Inflammatory macrophage (primary cell): ENCODE measurements around the gene ZNF19.
"Not testable (repeated sequence)": the region's sequence is repeated elsewhere in the genome, so short reads cannot be mapped to it uniquely, and the experiment has no call there.

ENCODE experiments used
- DNase-seq, 2 donors: peaks; one replicate each; pipeline ENCODE4 v3.0.0-alpha.2; 2020 to 2022
- total RNA-seq, 18 experiments: gene quantifications; one replicate each; lab custom pipeline; 2026; ENCODE audit warnings: mixed read lengths in 6 of 18, inconsistent platforms in 2 of 18; lab: John Stamatoyannopoulos, UW

Gene ZNF19
- 0.44 to 2.2 (median 1.0) reads per million in 18 experiments for total RNA-seq

DNA sequence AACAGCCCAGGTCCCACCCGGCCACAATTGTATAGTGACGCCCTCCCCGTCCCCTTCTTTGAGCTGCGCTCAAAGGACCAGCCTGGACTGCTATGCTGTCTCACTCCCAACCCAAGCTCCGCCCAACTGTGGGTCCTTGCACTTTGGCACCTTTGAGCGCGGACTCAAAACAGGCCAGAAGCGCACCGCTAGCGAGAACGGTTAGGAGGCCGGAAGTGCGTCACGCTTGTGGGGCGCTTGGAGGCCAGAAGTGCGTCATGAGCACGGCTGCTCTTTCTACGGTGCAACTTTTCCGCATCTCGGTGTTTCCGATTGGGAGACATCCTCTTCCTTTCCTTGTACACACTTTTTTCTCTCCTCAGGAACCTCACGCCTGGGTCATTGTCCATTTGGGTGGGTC, at the start of gene ZNF19:
ZNF19 (minus strand) TSS at position 203 of the 400 bp plus-strand sequence. CDS start 7,210 bp downstream, outside the sequence.
- DNase-seq, result no peak

DNA sequence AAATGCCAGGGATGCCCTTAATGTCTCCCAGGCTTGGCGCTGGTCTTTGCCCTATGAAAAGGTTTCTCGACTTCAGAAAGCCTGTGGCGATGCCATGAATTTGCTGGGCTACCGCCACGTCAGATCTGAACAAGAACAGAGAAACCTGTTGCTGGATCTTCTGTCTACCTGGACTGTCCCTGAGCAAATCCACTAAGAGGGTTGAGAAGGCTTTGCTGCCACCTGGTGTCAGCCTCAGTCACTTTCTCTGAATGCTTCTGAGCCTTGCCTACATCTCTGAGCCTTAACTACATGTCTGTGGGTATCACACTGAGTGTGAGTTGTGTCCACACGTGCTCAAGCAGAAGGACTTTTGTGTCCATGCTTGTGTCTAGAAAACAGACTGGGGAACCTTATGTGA, 48.5 kb upstream of the ZNF19 start:
- peak; percentile 39 to 60 for DNase-seq

DNA sequence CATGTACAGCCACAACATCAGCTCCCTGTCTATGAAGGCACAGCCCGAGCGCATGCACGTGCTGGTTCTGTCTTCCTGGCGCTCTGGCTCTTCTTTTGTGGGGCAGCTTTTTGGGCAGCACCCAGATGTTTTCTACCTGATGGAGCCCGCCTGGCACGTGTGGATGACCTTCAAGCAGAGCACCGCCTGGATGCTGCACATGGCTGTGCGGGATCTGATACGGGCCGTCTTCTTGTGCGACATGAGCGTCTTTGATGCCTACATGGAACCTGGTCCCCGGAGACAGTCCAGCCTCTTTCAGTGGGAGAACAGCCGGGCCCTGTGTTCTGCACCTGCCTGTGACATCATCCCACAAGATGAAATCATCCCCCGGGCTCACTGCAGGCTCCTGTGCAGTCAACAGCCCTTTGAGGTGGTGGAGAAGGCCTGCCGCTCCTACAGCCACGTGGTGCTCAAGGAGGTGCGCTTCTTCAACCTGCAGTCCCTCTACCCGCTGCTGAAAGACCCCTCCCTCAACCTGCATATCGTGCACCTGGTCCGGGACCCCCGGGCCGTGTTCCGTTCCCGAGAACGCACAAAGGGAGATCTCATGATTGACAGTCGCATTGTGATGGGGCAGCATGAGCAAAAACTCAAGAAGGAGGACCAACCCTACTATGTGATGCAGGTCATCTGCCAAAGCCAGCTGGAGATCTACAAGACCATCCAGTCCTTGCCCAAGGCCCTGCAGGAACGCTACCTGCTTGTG, 47.8 kb upstream of the ZNF19 start:
- no peak for DNase-seq

DNA sequence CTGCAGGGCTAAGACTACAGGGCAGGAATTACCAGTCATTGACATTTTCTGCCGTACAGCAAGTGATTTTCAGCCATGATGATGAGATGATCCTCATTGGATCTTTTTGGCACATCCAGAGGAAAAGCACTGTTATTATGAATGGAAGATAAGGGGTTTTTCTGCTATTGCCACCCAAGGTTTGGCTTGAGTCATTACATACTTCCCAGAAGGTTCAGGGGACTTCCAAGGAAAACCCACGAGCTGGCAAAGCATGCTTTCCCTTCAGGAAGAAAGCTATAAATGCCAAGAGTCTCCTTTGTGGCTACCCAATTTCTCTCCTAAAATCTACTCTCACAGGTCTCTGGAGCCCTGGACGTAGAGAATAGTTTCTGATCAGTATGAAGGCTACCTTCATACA, 43.2 kb upstream of the ZNF19 start:
- no peak for DNase-seq

DNA sequence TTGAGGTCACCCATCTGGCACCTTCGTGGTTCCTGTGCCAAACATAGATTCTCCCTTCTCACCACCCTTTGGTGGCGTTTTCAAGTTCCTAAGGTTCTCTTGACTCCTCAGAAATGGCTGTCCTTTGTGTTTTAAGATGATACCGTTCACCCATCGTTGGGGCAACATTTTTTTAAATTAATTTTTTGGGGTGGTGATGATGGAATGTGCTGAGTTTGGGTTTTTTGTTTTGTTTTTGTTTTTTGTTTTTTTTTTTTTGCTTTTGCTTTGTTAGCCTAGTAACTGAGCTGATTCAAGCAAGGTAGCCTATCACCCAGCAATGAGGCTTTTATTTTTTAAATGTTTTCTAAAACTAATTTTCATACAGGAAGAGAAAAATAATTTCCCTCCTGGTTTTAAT, 39.7 kb upstream of the ZNF19 start:
- no peak for DNase-seq

DNA sequence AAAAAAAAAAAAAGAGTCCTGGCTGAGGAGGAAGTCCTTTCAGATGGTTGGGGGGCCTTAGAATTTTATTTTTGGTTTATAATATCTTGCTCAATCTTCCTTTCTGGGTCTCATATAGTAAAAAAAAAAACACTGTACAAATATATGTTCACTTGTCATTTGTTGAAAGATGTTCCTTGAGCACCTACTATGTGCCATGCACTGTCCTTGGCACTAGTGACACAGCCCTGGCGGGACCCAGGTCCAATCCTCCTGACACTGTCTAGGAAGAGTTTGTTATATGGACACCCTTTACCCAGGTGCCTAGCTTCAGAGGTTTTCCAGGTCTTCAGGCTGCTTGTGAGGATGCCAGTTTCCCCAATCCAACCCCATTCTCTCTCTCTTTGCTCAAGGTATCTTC, 39.1 kb upstream of the ZNF19 start:
- DNase-seq, result no peak

DNA sequence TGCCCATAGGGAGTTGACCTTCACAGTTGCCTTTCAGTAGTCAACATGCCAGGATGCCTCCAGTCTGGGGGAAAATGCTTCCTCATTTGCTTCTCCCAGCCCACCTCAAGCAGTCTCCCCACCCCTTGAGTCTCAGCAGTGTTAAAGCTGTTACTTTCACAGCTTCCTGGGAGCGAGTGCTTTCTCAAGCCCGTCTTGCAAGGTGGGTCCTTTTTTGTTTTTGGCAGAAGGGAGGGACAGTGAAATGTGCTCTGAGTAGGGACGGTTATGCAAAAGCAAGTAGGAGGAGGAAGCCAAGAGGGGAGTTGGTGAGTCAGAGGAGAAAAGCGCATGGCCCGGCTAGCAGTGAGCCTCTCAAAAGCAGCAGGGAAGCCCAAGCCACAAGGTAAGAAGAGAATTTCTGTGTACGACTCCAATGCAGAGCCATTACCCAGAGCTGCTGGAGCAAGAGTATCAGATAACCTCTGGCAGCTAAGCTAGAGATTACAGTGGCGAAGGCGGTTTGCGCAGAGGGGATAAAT, 37.0 kb upstream of the ZNF19 start, which contains the start of gene CHST4:
CHST4 (plus strand) TSS at position 316 of the 521 bp plus-strand sequence. CDS start 10,252 bp downstream, outside the sequence.
- peak; percentile 17 to 55 for DNase-seq

DNA sequence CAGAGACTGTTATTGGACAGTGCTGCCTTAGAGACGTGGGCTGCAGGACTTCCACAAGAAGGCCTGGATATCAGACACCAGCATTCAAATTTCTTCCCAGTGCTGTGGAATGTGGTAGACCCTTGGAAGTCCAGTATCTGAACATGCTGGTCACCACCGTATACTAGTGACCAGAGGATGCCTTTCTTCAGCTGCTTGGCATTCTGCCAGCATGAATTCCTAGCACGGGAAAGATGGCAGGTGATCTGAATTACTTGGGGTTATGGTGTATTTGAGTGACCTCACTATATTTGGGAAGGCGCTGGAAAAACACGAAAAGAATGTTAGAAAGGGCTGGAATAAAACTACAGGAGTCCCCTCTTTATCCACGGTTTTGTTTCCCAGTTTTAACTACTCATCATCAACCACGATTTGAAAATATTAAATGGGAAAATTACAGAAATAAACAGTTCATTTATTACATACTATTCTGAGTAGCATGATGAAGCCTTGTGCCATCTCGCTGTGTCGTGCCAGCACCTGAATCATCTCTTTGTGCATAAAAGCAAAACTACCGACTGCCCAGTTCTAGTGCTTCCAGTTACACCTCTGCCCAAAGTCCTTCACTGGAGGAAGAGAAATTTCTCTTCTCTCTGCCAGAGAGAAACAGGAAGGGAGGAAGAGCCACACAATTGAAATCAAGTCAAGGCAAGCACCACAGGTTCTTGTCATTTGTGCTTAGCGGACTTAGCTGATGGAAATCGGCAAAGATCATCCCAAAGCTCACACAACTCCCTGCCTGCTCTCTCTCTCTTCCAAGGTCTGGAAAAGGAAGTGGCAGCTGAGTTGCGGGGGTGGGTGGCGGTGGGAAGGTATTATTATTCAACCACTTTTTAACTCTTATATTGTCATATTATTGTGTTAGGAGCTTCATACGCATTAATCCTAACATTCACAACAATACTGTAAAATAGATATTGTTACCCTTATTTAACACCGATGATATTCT, 35.7 kb upstream of the ZNF19 start:
- no peak for DNase-seq

DNA sequence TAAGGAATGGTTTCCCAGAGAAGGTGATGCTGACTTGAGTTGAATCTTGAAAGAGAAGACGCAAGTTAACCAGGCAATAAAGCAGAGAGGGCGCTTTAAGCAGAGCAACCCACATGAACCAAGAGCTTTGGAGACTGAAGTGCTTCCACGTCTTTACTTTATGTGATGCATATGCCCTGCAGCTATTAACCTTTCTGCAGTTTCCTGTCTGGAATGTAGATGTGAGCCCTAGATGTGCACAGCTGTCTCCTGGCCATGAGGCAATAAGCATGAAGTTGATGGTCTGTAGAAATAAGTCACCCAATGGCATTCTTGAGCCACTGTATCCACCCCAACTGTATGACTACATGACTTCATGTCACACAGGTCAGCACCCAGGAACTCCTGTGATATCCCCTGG, 31.4 kb upstream of the ZNF19 start:
- no peak for DNase-seq

DNA sequence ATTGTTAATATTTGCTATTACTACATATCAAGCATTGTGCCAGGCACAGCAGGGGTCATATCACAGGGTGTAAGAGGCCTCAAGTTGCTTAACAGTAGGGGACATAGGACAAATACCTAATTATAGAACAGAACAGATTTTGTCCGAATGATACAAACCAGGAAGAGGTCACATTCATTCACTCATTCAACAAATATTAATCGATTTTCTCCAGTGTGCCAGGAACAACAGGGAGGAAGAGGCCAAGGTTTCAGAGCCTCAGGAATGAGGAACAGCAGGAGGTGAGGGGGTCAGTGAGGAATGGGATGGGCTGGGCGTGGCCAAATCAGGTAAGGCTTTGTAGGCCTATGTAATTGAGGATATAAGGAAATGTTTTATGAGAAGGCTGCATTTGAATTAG, 25.9 kb upstream of the ZNF19 start:
- no peak for DNase-seq

DNA sequence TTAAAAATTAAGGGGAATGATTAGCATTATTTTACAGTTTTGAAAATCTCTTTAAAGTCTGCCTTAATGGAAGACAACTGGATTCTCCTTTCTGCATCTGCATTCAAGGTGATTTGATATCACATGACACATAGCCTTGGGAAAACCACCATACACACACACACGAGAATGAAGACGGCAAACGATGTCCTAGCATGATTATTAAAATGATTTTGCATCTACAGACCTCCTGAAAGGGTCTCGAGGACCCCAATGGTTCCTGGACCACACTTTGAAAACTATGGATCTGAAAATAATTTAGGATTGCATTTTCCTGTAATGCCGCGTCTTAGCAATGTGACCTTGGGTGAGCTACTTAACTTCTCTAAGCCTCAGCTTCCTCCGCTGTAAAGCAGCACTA, 25.4 kb upstream of the ZNF19 start:
- DNase-seq, result no peak

DNA sequence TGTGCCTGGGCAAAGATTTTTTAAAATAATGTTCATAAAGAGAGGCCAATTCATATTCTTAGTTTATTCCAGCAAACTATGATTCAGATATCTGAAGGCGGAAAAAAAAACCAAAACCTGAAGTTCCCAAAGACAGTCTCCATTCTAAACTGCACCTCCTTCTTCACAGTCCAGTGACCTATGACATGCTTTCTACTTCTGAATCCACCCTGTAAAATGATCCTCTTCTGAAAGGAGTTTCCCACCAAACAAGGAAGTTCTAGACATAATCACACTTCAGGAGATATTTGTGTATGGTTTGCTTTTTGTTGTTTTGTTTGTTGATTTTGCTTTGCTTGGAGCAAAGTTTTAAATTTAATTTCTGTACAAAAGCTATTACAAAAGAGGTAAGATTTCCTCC, 24.2 kb upstream of the ZNF19 start:
- DNase-seq, result no peak

DNA sequence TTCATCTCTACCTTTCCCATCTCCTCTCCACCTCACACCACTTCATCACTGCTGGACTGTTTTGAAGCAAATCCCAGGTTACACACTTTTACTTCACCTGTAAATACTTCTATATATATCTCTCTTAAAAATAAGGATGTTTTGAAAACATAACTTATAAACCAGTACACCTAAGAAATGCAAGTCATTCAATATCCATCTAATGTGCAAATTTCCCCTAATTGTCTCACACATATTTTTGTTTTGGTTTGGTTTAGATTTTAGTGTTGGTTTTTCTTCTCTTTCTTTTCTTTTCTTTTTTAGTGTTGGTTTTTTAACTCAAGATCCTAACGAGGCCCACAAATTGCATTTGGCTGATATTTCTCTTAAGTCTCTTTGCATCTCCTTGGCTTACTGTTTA, 17.9 kb upstream of the ZNF19 start:
- no peak for DNase-seq

DNA sequence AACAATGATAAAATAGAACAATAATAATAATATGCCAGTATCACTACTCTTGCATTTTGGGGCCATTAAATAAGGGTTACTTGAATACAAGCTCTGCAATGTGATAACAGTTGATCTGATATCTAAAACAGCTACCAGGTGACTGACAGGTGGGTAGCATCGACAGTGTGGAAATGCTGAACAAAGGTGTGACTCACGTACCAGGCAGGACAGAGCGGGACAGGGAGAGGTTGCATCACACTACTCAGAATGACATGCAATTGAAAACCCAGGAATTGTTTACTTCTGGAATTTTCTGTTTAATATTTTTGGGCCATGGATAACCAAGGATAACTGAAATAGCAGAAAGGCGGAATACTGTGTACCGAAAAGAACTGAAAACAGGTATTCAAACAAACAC, 15.8 kb upstream of the ZNF19 start:
- no peak for DNase-seq

DNA sequence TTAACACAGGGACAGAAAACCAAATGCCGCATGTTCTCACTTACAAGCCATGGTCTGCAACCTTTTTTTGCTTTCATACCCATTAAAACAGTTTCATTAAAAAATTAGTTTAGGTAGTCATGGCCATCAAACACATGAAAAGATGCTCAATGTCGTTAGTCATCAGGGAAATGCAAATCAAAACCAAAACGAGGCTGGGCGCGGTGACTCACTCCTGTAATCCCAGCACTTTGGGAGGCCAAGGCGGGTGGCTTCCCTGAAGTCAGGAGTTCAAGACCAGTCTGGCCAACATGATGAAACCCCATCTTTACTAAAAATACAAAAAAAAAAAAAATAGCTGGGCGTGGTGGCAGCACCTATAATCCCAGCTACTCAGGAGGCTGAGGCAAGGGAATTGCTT, 14.9 kb upstream of the ZNF19 start:
- DNase-seq, result not testable (repeated sequence)

DNA sequence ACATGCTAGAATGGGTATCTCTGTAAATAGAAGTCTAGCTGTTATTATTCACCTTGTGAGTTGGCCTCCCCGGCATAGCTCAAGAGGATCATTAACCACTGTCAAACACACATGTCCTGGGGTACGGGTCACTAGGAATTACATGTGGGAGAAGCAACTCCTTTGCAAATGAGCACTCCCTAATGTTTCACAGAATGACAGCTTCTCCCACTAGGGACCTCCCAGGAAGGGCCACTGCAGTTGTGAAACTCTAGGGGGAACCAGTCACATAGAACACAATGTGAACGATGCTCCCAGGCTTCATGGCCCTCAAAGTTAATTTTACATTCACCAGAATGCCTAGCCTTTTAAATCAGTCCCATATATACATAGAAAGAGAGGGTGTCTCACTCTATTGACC, 12.4 kb upstream of the ZNF19 start:
- no peak for DNase-seq

DNA sequence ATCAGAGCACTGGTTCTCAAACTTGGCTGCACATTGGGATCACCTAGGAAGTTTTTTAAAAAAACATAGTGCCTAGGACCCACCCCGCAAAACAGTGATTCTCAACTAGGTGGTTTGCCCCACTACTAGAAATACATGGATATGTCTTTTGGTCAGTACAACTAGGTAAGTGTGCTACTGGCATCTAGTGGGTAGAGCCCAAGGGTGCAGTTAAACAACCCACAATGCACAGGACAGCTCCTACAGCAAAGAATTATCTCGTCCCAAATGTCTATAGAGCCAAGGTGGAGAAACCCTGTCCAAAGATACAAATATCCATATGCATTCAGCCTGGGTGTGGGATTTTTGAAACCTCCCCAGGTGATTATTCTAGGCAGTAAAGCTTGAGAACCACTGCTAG, 11.8 kb upstream of the ZNF19 start:
- no peak for DNase-seq

DNA sequence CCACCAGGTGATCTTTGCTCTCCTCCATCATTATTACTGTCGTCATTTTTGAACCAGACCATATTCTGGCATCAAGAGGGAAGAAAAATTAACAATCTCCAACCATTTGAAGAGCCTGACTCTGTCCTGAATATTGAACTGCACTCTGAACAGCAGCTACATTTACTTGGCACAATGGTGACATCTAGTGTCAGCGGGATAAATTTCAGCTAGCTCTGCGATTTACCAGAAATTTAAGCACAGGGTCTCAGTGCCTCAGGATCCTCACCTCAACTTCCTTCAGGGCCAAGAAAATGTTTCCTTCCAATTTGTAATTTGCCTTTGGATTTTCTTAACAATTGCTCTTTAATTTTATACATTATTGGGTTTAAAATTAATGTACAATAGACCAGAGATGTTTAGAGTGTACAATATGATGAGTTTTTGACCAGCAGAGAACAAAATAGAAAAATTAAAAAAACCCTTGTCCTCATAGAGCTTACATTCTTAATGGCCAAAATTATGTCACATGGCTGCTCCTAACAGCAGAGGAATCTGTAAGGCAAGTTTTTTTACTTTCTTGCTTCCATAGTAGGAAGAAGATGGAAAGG, 10.7 kb upstream of the ZNF19 start:
- DNase-seq, result peak; percentile 56 to 61

DNA sequence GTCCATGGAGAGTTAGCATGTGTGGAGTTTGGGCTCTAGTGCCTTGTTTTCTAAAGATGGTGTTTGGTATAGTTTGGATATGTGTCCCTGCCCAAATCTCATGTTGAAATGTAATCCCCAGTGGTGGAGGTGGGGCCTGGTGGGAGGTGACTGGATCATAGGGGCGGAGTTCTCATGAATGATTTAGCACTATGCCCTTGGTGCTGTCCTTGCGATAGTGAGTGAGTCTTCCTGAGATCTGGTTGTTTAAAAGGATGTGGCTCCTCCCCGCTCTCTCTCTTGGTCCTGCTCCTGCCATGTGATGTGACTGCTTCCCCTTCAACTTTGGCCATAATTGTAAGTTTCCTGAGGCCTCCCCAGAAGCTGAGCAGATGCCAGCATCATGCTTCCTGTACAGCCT, 8.9 kb upstream of the ZNF19 start:
- no peak for DNase-seq

DNA sequence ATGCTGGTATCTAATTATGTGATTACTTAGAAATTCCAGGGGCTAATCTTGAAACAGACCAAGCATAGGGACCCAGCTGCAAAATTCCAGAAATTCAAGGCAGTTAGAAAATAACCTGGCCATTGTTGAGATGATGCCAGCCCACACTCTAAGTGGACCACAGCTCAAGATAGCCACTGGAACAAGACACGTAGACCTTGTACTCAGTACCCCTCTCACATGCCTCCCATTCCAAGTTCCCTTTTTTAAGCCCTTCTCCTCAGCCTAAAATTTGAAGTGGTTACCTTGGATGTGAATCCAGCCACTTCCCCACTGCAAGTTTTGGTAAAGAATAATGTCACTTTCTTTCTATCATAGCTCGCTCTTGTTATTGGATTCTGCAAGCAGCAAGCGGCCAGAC, 4.1 kb upstream of the ZNF19 start:
- no peak for DNase-seq

DNA sequence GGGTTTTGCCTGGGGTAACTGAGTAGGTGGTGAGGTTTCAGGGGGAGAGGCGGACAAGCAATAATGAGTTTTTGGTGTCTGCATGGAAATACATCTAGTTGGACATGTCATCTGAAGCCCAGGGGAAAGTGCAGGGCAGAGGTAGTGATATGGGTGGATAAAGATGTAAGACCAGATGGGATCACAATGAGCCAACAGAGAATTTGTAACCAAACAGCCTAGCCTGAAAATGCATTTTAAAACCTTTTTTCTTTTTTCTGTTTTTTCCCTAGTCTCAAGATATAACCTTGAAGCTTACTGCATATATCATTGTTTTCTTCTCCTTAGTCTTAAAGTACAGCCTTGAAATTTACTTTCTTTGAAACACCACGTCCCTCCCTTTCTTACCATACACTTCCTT, 3.7 kb upstream of the ZNF19 start:
- no peak for DNase-seq

DNA sequence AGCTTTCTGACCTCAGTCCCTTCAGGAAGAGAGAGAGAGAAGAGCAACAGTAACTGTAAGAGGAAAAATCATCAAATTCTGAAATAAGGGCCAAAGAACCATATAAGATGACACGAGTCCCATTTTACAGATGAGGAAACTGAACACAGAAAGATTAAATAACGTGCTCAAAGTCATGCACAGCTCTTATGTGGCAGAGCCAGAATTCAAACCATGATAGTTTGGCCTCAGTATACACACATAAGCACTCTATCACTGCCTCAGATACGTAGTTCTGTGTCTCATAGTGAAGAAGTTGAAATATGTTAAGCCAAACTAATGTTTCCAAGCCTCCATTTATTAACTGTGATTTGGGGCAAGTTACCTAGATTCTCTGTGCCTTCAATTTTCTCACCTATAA, 1.9 kb upstream of the ZNF19 start:
- no peak for DNase-seq

DNA sequence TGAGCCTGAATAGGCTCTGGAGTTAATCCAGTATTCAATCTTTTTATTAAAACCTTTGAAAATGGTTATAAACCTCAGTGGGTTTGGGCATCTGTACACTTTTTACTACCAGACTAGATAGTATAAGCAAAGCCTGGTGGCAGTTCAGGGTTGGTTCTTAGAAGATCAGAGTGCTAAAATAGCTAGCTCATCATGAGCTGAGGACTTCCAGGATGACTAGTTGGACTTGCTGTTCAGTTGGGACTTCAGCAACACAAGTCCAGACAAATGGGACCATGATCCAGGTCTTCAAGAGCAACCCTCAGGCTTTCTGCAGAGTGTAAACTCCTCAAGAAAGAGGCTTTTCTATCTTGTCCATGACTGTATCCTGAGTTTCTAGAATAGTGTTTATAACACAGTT, 1.2 kb upstream of the ZNF19 start:
- DNase-seq, result no peak
